ENCODE measurements around the gene ACTBL2.

ACTBL2 gene

DNA sequence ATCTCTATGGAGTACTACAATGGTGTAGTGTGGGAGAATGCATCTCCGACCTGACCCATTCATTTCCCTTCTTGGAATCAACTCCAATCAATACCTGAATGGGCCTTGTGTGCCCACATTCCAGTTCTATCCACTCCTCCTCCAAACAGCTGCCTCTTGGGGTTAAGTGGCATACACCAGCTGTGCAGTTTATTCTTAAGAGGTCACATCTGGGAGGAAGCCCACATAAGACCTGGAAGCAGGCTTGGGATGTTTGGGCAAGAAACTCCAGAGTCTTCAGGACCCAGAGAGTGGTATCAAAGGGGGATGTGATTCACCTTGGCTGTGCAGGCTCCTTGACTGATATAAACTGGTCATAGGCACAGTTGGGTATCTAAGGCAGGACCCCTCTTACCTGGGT lies 46.0 kb downstream of the ACTBL2 start:
- Histone ChIP-seq H3K79me2 (ENCODE audit: control insufficient read depth, insufficient read depth, low read length, poor library complexity) (no peaks in the 10 kb centered on the region), H2BK120ac (ENCODE audit: insufficient read depth, low read length, poor library complexity) (no peak overlapping the region), H3K9me3 (ENCODE audit: insufficient read depth, low read depth, low read length) (no peaks in the 10 kb centered on the region), H3K27me3 (ENCODE audit: insufficient read depth, low read length) (no peaks in the 10 kb centered on the region), H3K4ac (ENCODE audit: low read depth, low read length) (no peak overlapping the region), H3K14ac (ENCODE audit: low read length) (no peak overlapping the region), H3K27ac (ENCODE audit: low read depth, low read length) (no peak overlapping the region), H4K12ac (ENCODE audit: low read depth, low read length) (no peak overlapping the region), H4K91ac (ENCODE audit: low read depth, low read length) (no peak overlapping the region), H2AFZ (ENCODE audit: insufficient read depth, low read length, poor library complexity) (no peak overlapping the region), H3K79me1 (ENCODE audit: low read length) (no peaks in the 10 kb centered on the region), H3K36me3 (ENCODE audit: control insufficient read depth in 1 of 2, insufficient read depth in 2 of 2, low read length in 2 of 2) (no peaks in the 10 kb centered on the region), H4K8ac (ENCODE audit: low read depth, low read length) (no peak overlapping the region), H2AK5ac (ENCODE audit: low read length) (no peak overlapping the region), H2BK5ac (ENCODE audit: low read depth, low read length, poor library complexity) (no peak overlapping the region), H3K9ac (ENCODE audit: low read length) (no peak overlapping the region), H2BK12ac (ENCODE audit: low read length) (no peak overlapping the region), H3K4me3 (ENCODE audit: low read depth, low read length) (no peak overlapping the region), H3K4me1 (ENCODE audit: control insufficient read depth in 1 of 2, insufficient read depth in 2 of 2, low read length in 2 of 2) (peaks cover 2 to 7% of the 10 kb centered on the region in 2 experiments), H3K23ac (ENCODE audit: low read length) (no peak overlapping the region), H3K18ac (ENCODE audit: low read length) (no peak overlapping the region), H3K4me2 (ENCODE audit: low read length) (no peak overlapping the region)
- no peak for DNase-seq
- WGBS (ENCODE audit: extremely low coverage, insufficient coverage, insufficient read length): no CpG with 5 or more reads among the region's 1 CpG

DNA sequence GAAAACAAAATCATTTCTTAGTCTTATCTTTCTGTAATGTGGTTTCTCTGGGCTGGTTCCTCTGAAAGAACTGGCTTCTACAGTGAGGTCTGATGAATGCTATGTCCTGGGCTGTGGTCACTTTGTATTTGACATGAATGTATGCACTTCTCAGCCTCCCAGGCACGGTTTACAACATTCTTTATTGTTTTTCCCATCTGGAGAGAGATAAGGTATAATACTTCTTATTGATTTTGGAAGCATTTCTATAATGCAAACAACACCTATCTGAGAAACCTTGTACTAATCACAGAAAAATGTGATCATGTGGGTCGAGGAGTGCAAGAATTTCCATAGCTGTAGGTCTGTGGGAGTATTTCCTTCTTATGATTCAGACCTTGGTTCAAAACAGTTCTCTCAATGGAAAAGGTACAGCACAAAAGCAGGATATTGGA lies 46.9 kb downstream of the ACTBL2 start:
- Histone ChIP-seq H2AK5ac (ENCODE audit: low read length) (no peak overlapping the region), H3K4ac (ENCODE audit: low read depth, low read length) (no peak overlapping the region), H3K27ac (ENCODE audit: low read depth, low read length) (no peak overlapping the region), H3K79me1 (ENCODE audit: low read length) (no peaks in the 10 kb centered on the region), H2BK12ac (ENCODE audit: low read length) (no peak overlapping the region), H2BK120ac (ENCODE audit: insufficient read depth, low read length, poor library complexity) (no peak overlapping the region), H2BK5ac (ENCODE audit: low read depth, low read length, poor library complexity) (no peak overlapping the region), H3K9ac (ENCODE audit: low read length) (no peak overlapping the region), H3K79me2 (ENCODE audit: control insufficient read depth, insufficient read depth, low read length, poor library complexity) (no peaks in the 10 kb centered on the region), H3K14ac (ENCODE audit: low read length) (no peak overlapping the region), H4K12ac (ENCODE audit: low read depth, low read length) (no peak overlapping the region), H3K27me3 (ENCODE audit: insufficient read depth, low read length) (no peaks in the 10 kb centered on the region), H4K91ac (ENCODE audit: low read depth, low read length) (no peak overlapping the region), H4K8ac (ENCODE audit: low read depth, low read length) (no peak overlapping the region), H3K4me3 (ENCODE audit: low read depth, low read length) (no peak overlapping the region), H3K4me2 (ENCODE audit: low read length) (no peak overlapping the region), H3K36me3 (ENCODE audit: control insufficient read depth in 1 of 2, insufficient read depth in 2 of 2, low read length in 2 of 2) (no peaks in the 10 kb centered on the region), H3K23ac (ENCODE audit: low read length) (no peak overlapping the region), H3K4me1 (ENCODE audit: control insufficient read depth in 1 of 2, insufficient read depth in 2 of 2, low read length in 2 of 2) (peaks cover 0 to 2% of the 10 kb centered on the region in 2 experiments), H3K9me3 (ENCODE audit: insufficient read depth, low read depth, low read length) (no peaks in the 10 kb centered on the region), H3K18ac (ENCODE audit: low read length) (no peak overlapping the region), H2AFZ (ENCODE audit: insufficient read depth, low read length, poor library complexity) (no peak overlapping the region)
- DNase-seq: peak; percentile 62 to 87
- WGBS (ENCODE audit: extremely low coverage, insufficient coverage, insufficient read length): no CpG with 5 or more reads among the region's 2 CpGs

GRCh38 chr5:57434683-57435082 lies 47.9 kb downstream of the ACTBL2 start:
- no peak overlapping the region for H3K14ac ChIP-seq (ENCODE audit: low read length)
- H3K4me3 ChIP-seq (ENCODE audit: low read depth, low read length): no peak overlapping the region
- WGBS (ENCODE audit: extremely low coverage, insufficient coverage, insufficient read length): no CpG with 5 or more reads among the region's 3 CpGs
- H3K36me3 ChIP-seq (ENCODE audit: control insufficient read depth in 1 of 2, insufficient read depth in 2 of 2, low read length in 2 of 2): no peaks in the 10 kb centered on the region
- no peak overlapping the region for H2AFZ ChIP-seq (ENCODE audit: insufficient read depth, low read length, poor library complexity)
- no peak overlapping the region for H3K27ac ChIP-seq (ENCODE audit: low read depth, low read length)
- H4K91ac ChIP-seq (ENCODE audit: low read depth, low read length): no peak overlapping the region
- H3K79me1 ChIP-seq (ENCODE audit: low read length): no peaks in the 10 kb centered on the region
- peaks cover 0 to 2% of the 10 kb centered on the region in 2 experiments for H3K4me1 ChIP-seq (ENCODE audit: control insufficient read depth in 1 of 2, insufficient read depth in 2 of 2, low read length in 2 of 2)
- no peak overlapping the region for H2BK120ac ChIP-seq (ENCODE audit: insufficient read depth, low read length, poor library complexity)
- no peak for DNase-seq
- H4K8ac ChIP-seq (ENCODE audit: low read depth, low read length): no peak overlapping the region
- H3K79me2 ChIP-seq (ENCODE audit: control insufficient read depth, insufficient read depth, low read length, poor library complexity): no peaks in the 10 kb centered on the region
- no peaks in the 10 kb centered on the region for H3K9me3 ChIP-seq (ENCODE audit: insufficient read depth, low read depth, low read length)
- no peak overlapping the region for H3K4me2 ChIP-seq (ENCODE audit: low read length)
- H2BK12ac ChIP-seq (ENCODE audit: low read length): no peak overlapping the region
- H3K23ac ChIP-seq (ENCODE audit: low read length): no peak overlapping the region
- H2AK5ac ChIP-seq (ENCODE audit: low read length): no peak overlapping the region
- H4K12ac ChIP-seq (ENCODE audit: low read depth, low read length): no peak overlapping the region
- no peak overlapping the region for H2BK5ac ChIP-seq (ENCODE audit: low read depth, low read length, poor library complexity)
- H3K27me3 ChIP-seq (ENCODE audit: insufficient read depth, low read length): no peaks in the 10 kb centered on the region
- no peak overlapping the region for H3K9ac ChIP-seq (ENCODE audit: low read length)
- H3K4ac ChIP-seq (ENCODE audit: low read depth, low read length): no peak overlapping the region
- H3K18ac ChIP-seq (ENCODE audit: low read length): no peak overlapping the region

DNA sequence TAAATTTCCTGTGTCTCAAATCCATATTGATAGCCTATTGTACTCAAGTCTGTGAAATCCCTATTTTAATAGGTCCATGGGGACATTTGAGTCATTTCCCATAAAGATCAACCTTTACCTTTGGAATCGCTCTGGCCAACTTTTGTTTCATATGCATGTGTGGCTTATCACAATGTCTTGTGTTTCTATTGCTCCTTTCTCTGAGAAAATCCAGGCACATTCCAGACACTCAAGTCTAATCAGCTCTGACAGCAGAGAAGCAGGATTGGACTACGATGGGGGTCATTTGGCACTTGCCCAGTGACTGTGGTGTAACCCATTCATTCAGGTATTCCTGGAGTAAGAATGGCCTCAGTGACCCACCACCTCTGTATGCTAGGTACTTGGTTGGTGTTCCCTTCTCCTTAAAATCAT lies 48.4 kb downstream of the ACTBL2 start:
- Histone ChIP-seq H3K36me3 (ENCODE audit: control insufficient read depth in 1 of 2, insufficient read depth in 2 of 2, low read length in 2 of 2) (no peaks in the 10 kb centered on the region), H2AK5ac (ENCODE audit: low read length) (no peak overlapping the region), H3K79me2 (ENCODE audit: control insufficient read depth, insufficient read depth, low read length, poor library complexity) (no peaks in the 10 kb centered on the region), H4K8ac (ENCODE audit: low read depth, low read length) (no peak overlapping the region), H3K23ac (ENCODE audit: low read length) (no peak overlapping the region), H2BK12ac (ENCODE audit: low read length) (no peak overlapping the region), H3K4me3 (ENCODE audit: low read depth, low read length) (no peak overlapping the region), H3K18ac (ENCODE audit: low read length) (no peak overlapping the region), H3K79me1 (ENCODE audit: low read length) (no peaks in the 10 kb centered on the region), H3K4me1 (ENCODE audit: control insufficient read depth in 1 of 2, insufficient read depth in 2 of 2, low read length in 2 of 2) (peaks cover 0 to 2% of the 10 kb centered on the region in 2 experiments), H4K12ac (ENCODE audit: low read depth, low read length) (no peak overlapping the region), H3K27ac (ENCODE audit: low read depth, low read length) (no peak overlapping the region), H3K4me2 (ENCODE audit: low read length) (no peak overlapping the region), H2AFZ (ENCODE audit: insufficient read depth, low read length, poor library complexity) (no peak overlapping the region), H3K27me3 (ENCODE audit: insufficient read depth, low read length) (no peaks in the 10 kb centered on the region), H2BK5ac (ENCODE audit: low read depth, low read length, poor library complexity) (no peak overlapping the region), H2BK120ac (ENCODE audit: insufficient read depth, low read length, poor library complexity) (no peak overlapping the region), H4K91ac (ENCODE audit: low read depth, low read length) (no peak overlapping the region), H3K9me3 (ENCODE audit: insufficient read depth, low read depth, low read length) (no peaks in the 10 kb centered on the region), H3K14ac (ENCODE audit: low read length) (no peak overlapping the region), H3K4ac (ENCODE audit: low read depth, low read length) (no peak overlapping the region), H3K9ac (ENCODE audit: low read length) (no peak overlapping the region)
- WGBS (ENCODE audit: extremely low coverage, insufficient coverage, insufficient read length): no CpG with 5 or more reads among the region's 2 CpGs
- peak; percentile 21 to 51 for DNase-seq

Measured in trophoblast cell (in vitro differentiated cells and primary cell).